CD4-positive, alpha-beta memory T cell (primary cell): Measurements from ENCODE around the gene FOXF1. TPM values are rescaled to one million over a fixed set of nuclear protein-coding genes. Genes with fewer than 3 reads are reported as not detected.

Experiments
- CTCF ChIA-PET: fragments of 350-600 bp; sonication (Branson Sonifier 250); formaldehyde crosslinking; loops from one replicate; lab custom pipeline; 2021; ENCODE audit warnings: inconsistent platforms; ENCODE audit not compliant: partially characterized antibody; lab: Charles Lee
- POLR2A ChIA-PET: fragments of 350-600 bp; sonication (Branson Sonifier 250); formaldehyde crosslinking; loops from one replicate; lab custom pipeline; 2021; ENCODE audit not compliant: partially characterized antibody; lab: Charles Lee
- DNase-seq, 5 donors: peaks; one replicate each; pipeline versions ENCODE4 v3.0.0 to v3.0.0-alpha.2; 2020 to 2022; ENCODE audit warnings: mixed read lengths in 1 of 5
- H3K27ac ChIP-seq: one replicate; pipeline ENCODE4 v1.7.0; 2013; ENCODE audit warnings: low read depth, low read length
- H3K27me3 ChIP-seq: 2 replicates; pipeline ENCODE4 v1.7.0; 2013; ENCODE audit warnings: mild to moderate bottlenecking, low read length, moderate library complexity; ENCODE audit not compliant: insufficient read depth
- H3K36me3 ChIP-seq: 2 replicates; pipeline ENCODE4 v1.7.0; 2013; ENCODE audit warnings: mild to moderate bottlenecking, low read length, moderate library complexity; ENCODE audit not compliant: insufficient read depth
- H3K4me1 ChIP-seq: 2 replicates; pipeline ENCODE4 v1.7.0; 2013; ENCODE audit warnings: mild to moderate bottlenecking, low read length, moderate library complexity; ENCODE audit not compliant: insufficient read depth
- H3K4me3 ChIP-seq, 2 donors: one replicate each; pipeline ENCODE4 v1.7.0; 2013; ENCODE audit warnings: low read length in 2 of 2, mild to moderate bottlenecking in 1 of 2
- H3K9me3 ChIP-seq, 2 donors: one replicate each; pipeline ENCODE4 v1.7.0; 2013; ENCODE audit warnings: low read length in 2 of 2, control low read depth in 1 of 2; ENCODE audit not compliant: control insufficient read depth in 1 of 2
- H3K27ac Mint-ChIP-seq, 7 donors: one replicate each; pipeline ENCODE4 v1.8.0; 2020 to 2021; ENCODE audit warnings: mixed read lengths in 7 of 7, mild to moderate bottlenecking in 6 of 7, inconsistent platforms in 3 of 7, moderate library complexity in 3 of 7
- H3K27me3 Mint-ChIP-seq, 2 donors: one replicate each; pipeline ENCODE4 v1.8.0; 2020 to 2021; ENCODE audit warnings: mixed read lengths in 2 of 2
- H3K36me3 Mint-ChIP-seq, 2 donors: one replicate each; pipeline ENCODE4 v1.8.0; 2020 to 2021; ENCODE audit warnings: mixed read lengths in 2 of 2, inconsistent platforms in 1 of 2, mild to moderate bottlenecking in 1 of 2
- H3K4me1 Mint-ChIP-seq, 4 donors: one replicate each; pipeline ENCODE4 v1.8.0; 2020 to 2021; ENCODE audit warnings: mixed read lengths in 4 of 4, mild to moderate bottlenecking in 1 of 4
- H3K4me3 Mint-ChIP-seq, 8 donors: one replicate each; pipeline ENCODE4 v1.8.0; 2020 to 2021; ENCODE audit warnings: mixed read lengths in 8 of 8, mild to moderate bottlenecking in 7 of 8, moderate library complexity in 6 of 8, inconsistent platforms in 3 of 8
- H3K9me3 Mint-ChIP-seq, 8 donors: one replicate each; pipeline ENCODE4 v1.8.0; 2020 to 2021; ENCODE audit warnings: mixed read lengths in 8 of 8, mild to moderate bottlenecking in 5 of 8, inconsistent platforms in 3 of 8, moderate library complexity in 1 of 8
- intact Hi-C: fragments of 100-400 bp; cut with micrococcal nuclease; formaldehyde crosslinking; loops from one replicate; pipeline ENCODE4 v1.15.1; 2023
- polyA plus RNA-seq, 2 donors: library from polyadenylated mRNA; unstranded; fragments of 300-500 nt; fragmentation: Illumina TruSeq; gene quantifications; one replicate each; pipeline ENCODE4 v1.2.3, GENCODE V29; 2021
- total RNA-seq, 2 experiments: library from RNA; stranded (reverse); gene quantifications; one replicate each; pipeline ENCODE4 v1.2.3, GENCODE V29; 2021

FOXF1 gene
- total and polyA plus RNA-seq, 4 experiments from 2014 or later = not detected

- H3K9me3 Mint-ChIP-seq = no peaks in the 10 kb centered on the region
- POLR2A ChIA-PET = no interaction called here
- no peaks in the 10 kb centered on the region for H3K36me3 Mint-ChIP-seq
- H3K4me1 Mint-ChIP-seq = peaks cover 2 to 10% (median 6%) of the 10 kb centered on the region in 4 donors
- no peaks in the 10 kb centered on the region for H3K36me3 ChIP-seq
- DNase-seq = peak in 1 of 5 donors; percentile 22
- H3K27ac ChIP-seq = no peak overlapping the region
- peaks cover 33% of the 10 kb centered on the region for H3K27me3 ChIP-seq
- peaks cover 3% of the 10 kb centered on the region for H3K4me1 ChIP-seq
- CTCF ChIA-PET = no interaction called here
- H3K27me3 Mint-ChIP-seq = peaks cover 55 to 68% of the 10 kb centered on the region in 2 donors
- no peaks in the 10 kb centered on the region for H3K9me3 ChIP-seq
- intact Hi-C loops = no loop called here
- H3K4me3 ChIP-seq = no peak overlapping the region
- H3K27ac Mint-ChIP-seq = no peak overlapping the region
- no peak overlapping the region for H3K4me3 Mint-ChIP-seq
Observed at GRCh38 chr16:86500708-86501510, 9.4 kb upstream of the FOXF1 start.

- peaks cover 63 to 72% of the 10 kb centered on the region in 2 donors for H3K27me3 Mint-ChIP-seq
- no peak for DNase-seq
- H3K36me3 Mint-ChIP-seq = no peaks in the 10 kb centered on the region
- Histone ChIP-seq H3K4me1 (peaks cover 6% of the 10 kb centered on the region), H3K27me3 (peaks cover 42% of the 10 kb centered on the region), H3K9me3 (no peaks in the 10 kb centered on the region), H3K4me3 (no peak overlapping the region), H3K36me3 (no peaks in the 10 kb centered on the region), H3K27ac (no peak overlapping the region)
- H3K4me1 Mint-ChIP-seq = peaks cover 4 to 21% (median 13%) of the 10 kb centered on the region in 4 donors
- ChIA-PET CTCF (no interaction called here), POLR2A (no interaction called here)
- H3K9me3 Mint-ChIP-seq = no peaks in the 10 kb centered on the region
- peak overlapping the region in 1 of 8 donors; percentile 2 for H3K4me3 Mint-ChIP-seq
- H3K27ac Mint-ChIP-seq = no peak overlapping the region
- intact Hi-C loops = no loop called here
Observed at GRCh38 chr16:86501989-86502855, 8.1 kb upstream of the FOXF1 start.

- no peaks in the 10 kb centered on the region for H3K36me3 ChIP-seq
- peaks cover 6% of the 10 kb centered on the region for H3K4me1 ChIP-seq
- POLR2A ChIA-PET = no interaction called here
- no peak for DNase-seq
- H3K9me3 Mint-ChIP-seq = peaks cover 0 to 4% (median 0%) of the 10 kb centered on the region in 8 donors
- intact Hi-C loops = no loop called here
- CTCF ChIA-PET = no interaction called here
- H3K27ac ChIP-seq = no peak overlapping the region
- H3K4me3 ChIP-seq = no peak overlapping the region
- peaks cover 43% of the 10 kb centered on the region for H3K27me3 ChIP-seq
- no peak overlapping the region for H3K27ac Mint-ChIP-seq
- peak overlapping the region in 1 of 8 donors; percentile 27 for H3K4me3 Mint-ChIP-seq
- no peaks in the 10 kb centered on the region for H3K36me3 Mint-ChIP-seq
- no peaks in the 10 kb centered on the region for H3K9me3 ChIP-seq
- H3K4me1 Mint-ChIP-seq = peaks cover 8 to 29% (median 20%) of the 10 kb centered on the region in 4 donors
- peaks cover 70 to 80% of the 10 kb centered on the region in 2 donors for H3K27me3 Mint-ChIP-seq
Observed at GRCh38 chr16:86502856-86503748, 7.2 kb upstream of the FOXF1 start.

- CTCF ChIA-PET = no interaction called here
- peaks cover 0 to 4% (median 0%) of the 10 kb centered on the region in 8 donors for H3K9me3 Mint-ChIP-seq
- no peak overlapping the region for H3K27ac ChIP-seq
- H3K9me3 ChIP-seq = no peaks in the 10 kb centered on the region
- no peak overlapping the region for H3K4me3 ChIP-seq
- H3K4me1 Mint-ChIP-seq = peaks cover 8 to 29% (median 21%) of the 10 kb centered on the region in 4 donors
- peaks cover 43% of the 10 kb centered on the region for H3K27me3 ChIP-seq
- intact Hi-C loops = no loop called here
- H3K27me3 Mint-ChIP-seq = peaks cover 69 to 78% of the 10 kb centered on the region in 2 donors
- no peaks in the 10 kb centered on the region for H3K36me3 ChIP-seq
- no peak overlapping the region for H3K4me3 Mint-ChIP-seq
- peak in 1 of 5 donors; percentile 8 for DNase-seq
- no peak overlapping the region for H3K27ac Mint-ChIP-seq
- H3K4me1 ChIP-seq = peaks cover 6% of the 10 kb centered on the region
- POLR2A ChIA-PET = no interaction called here
- no peaks in the 10 kb centered on the region for H3K36me3 Mint-ChIP-seq
Observed at GRCh38 chr16:86503830-86504229, 6.5 kb upstream of the FOXF1 start.

GRCh38 chr16:86504315-86505184 lies 5.8 kb upstream of the FOXF1 start:
- intact Hi-C loops = no loop called here
- H3K27ac ChIP-seq = no peak overlapping the region
- H3K9me3 Mint-ChIP-seq = peaks cover 0 to 6% (median 0%) of the 10 kb centered on the region in 8 donors
- DNase-seq = peak in 1 of 5 donors; percentile 2
- H3K36me3 ChIP-seq = no peaks in the 10 kb centered on the region
- ChIA-PET POLR2A (no interaction called here), CTCF (no interaction called here)
- H3K27ac Mint-ChIP-seq = peak overlapping the region in 1 of 7 donors; percentile 21
- H3K27me3 Mint-ChIP-seq = peaks cover 67 to 77% of the 10 kb centered on the region in 2 donors
- H3K4me1 ChIP-seq = peaks cover 11% of the 10 kb centered on the region
- no peaks in the 10 kb centered on the region for H3K9me3 ChIP-seq
- no peaks in the 10 kb centered on the region for H3K36me3 Mint-ChIP-seq
- peak overlapping the region in 7 of 8 donors; percentile 10 to 71 (median 32) for H3K4me3 Mint-ChIP-seq
- no peak overlapping the region for H3K4me3 ChIP-seq
- H3K27me3 ChIP-seq = peaks cover 43% of the 10 kb centered on the region
- peaks cover 11 to 35% (median 26%) of the 10 kb centered on the region in 4 donors for H3K4me1 Mint-ChIP-seq

GRCh38 chr16:86505185-86505898 lies 5.0 kb upstream of the FOXF1 start:
- peaks cover 11% of the 10 kb centered on the region for H3K4me1 ChIP-seq
- peaks cover 64 to 70% of the 10 kb centered on the region in 2 donors for H3K27me3 Mint-ChIP-seq
- H3K4me3 Mint-ChIP-seq = peak overlapping the region in 7 of 8 donors; percentile 10 to 71 (median 32)
- no peaks in the 10 kb centered on the region for H3K36me3 ChIP-seq
- H3K4me3 ChIP-seq = no peak overlapping the region
- H3K27me3 ChIP-seq = peaks cover 43% of the 10 kb centered on the region
- DNase-seq = peak in 1 of 5 donors; percentile 27
- peak overlapping the region in 1 of 7 donors; percentile 21 for H3K27ac Mint-ChIP-seq
- no peak overlapping the region for H3K27ac ChIP-seq
- H3K9me3 ChIP-seq = no peaks in the 10 kb centered on the region
- H3K4me1 Mint-ChIP-seq = peaks cover 11 to 35% (median 26%) of the 10 kb centered on the region in 4 donors
- intact Hi-C loops = no loop called here
- H3K9me3 Mint-ChIP-seq = peaks cover 0 to 6% (median 0%) of the 10 kb centered on the region in 8 donors
- ChIA-PET POLR2A (no interaction called here), CTCF (no interaction called here)
- H3K36me3 Mint-ChIP-seq = no peaks in the 10 kb centered on the region
